Type B pancreatic cell (in vitro differentiated cells): Measurements from ENCODE around the gene DCC. TPM values are rescaled to one million over a fixed set of nuclear protein-coding genes. Genes with fewer than 3 reads are reported as not detected.

Experiments used
- DNase-seq: peaks from one replicate; pipeline ENCODE4 v3.0.0; 2021; ENCODE audit warnings: mixed read lengths; ENCODE audit not compliant: unreplicated experiment; ENCODE audit errors: extremely low spot score
- H3K27ac Mint-ChIP-seq: 2 replicates; pipeline ENCODE4 v1.8.0; 2021; ENCODE audit warnings: mild to moderate bottlenecking, mixed read lengths
- H3K27me3 Mint-ChIP-seq: 2 replicates; pipeline ENCODE4 v1.8.0; 2021; ENCODE audit warnings: mixed read lengths
- H3K36me3 Mint-ChIP-seq: 2 replicates; pipeline ENCODE4 v1.8.0; 2021; ENCODE audit warnings: mixed read lengths
- H3K4me1 Mint-ChIP-seq: one replicate; pipeline ENCODE4 v1.8.0; 2021; ENCODE audit warnings: mixed read lengths; ENCODE audit not compliant: unreplicated experiment
- H3K4me3 Mint-ChIP-seq: 2 replicates; pipeline ENCODE4 v1.8.0; 2021; ENCODE audit warnings: mild to moderate bottlenecking, mixed read lengths
- H3K9me3 Mint-ChIP-seq: 2 replicates; pipeline ENCODE4 v1.8.0; 2021; ENCODE audit warnings: mixed read lengths
- total RNA-seq: library from RNA; stranded (reverse); gene quantifications from 2 replicates; pipeline ENCODE4 v1.2.1, GENCODE V29; 2021; ENCODE audit warnings: low replicate concordance
- TF ChIP-seq, protein P1 (sequence below): fragments of 200-600 bp; sonication (generic); conservative IDR thresholded peaks from 2 replicates; pipeline ENCODE4 v1.5.0; 2021; ENCODE audit warnings: antibody characterized with exemption, mild to moderate bottlenecking

Gene DCC
- total RNA-seq, 1 donor from 2014 or later = 11.6 TPM

DNA sequence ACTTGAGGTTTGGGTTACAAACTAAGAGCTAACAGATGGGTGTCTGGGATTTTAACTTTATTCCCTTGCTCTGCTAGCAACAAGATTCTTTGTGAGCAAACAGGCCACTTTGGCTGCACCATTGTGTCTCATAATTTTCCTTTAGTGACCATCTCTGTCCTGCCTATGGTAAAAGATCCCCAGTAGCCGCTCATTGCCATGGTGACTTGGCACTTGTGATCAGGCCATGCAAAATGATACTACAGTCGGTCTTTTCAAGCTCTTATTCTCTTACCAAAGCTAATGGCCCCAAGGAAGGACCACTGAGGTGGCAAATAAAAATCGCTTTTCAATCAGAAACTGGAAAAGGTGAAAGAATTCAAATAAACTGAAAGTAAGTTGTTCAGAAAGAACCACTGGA lies 1047.6 kb downstream of the DCC start:
- no peak for DNase-seq
- TF ChIP-seq, protein P1, sequence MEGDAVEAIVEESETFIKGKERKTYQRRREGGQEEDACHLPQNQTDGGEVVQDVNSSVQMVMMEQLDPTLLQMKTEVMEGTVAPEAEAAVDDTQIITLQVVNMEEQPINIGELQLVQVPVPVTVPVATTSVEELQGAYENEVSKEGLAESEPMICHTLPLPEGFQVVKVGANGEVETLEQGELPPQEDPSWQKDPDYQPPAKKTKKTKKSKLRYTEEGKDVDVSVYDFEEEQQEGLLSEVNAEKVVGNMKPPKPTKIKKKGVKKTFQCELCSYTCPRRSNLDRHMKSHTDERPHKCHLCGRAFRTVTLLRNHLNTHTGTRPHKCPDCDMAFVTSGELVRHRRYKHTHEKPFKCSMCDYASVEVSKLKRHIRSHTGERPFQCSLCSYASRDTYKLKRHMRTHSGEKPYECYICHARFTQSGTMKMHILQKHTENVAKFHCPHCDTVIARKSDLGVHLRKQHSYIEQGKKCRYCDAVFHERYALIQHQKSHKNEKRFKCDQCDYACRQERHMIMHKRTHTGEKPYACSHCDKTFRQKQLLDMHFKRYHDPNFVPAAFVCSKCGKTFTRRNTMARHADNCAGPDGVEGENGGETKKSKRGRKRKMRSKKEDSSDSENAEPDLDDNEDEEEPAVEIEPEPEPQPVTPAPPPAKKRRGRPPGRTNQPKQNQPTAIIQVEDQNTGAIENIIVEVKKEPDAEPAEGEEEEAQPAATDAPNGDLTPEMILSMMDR = no peak

GRCh38 chr18:53402670-53403069 lies 1062.7 kb downstream of the DCC start:
- no peaks in the 10 kb centered on the region for H3K4me1 Mint-ChIP-seq

More for the DNA sequence above, 1047.6 kb downstream of the DCC start:
- peaks cover 3% of the 10 kb centered on the region for H3K27me3 Mint-ChIP-seq
- H3K9me3 Mint-ChIP-seq = no peaks in the 10 kb centered on the region
- no peaks in the 10 kb centered on the region for H3K4me1 Mint-ChIP-seq
- no peak overlapping the region for H3K4me3 Mint-ChIP-seq
- H3K27ac Mint-ChIP-seq = no peak overlapping the region
- H3K36me3 Mint-ChIP-seq = no peaks in the 10 kb centered on the region

DNA sequence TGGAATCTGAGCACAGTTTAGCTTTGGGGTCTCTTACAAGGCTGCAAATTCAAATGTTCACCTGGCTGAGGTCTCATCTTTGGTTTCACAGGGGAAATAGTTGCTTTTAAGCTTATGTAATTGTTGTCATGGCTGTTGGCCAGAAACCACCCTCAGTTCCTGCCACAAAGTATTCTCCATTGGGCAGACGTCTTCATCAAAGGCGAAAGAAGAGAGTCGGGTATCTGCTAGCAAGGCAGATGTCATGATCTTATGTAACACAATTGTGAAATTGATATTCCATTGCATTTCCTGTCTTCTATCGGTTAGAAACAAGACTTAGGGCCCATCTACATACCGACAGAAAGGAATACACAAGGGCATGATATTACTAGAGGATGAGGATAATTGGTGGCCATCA lies 1068.3 kb downstream of the DCC start:
- Mint-ChIP-seq H3K36me3 (no peaks in the 10 kb centered on the region), H3K9me3 (no peaks in the 10 kb centered on the region), H3K27me3 (no peaks in the 10 kb centered on the region), H3K4me3 (no peak overlapping the region), H3K4me1 (no peaks in the 10 kb centered on the region), H3K27ac (no peak overlapping the region)
- DNase-seq = no peak
- TF ChIP-seq, protein P1 = no peak

More at GRCh38 chr18:53402670-53403069, 1062.7 kb downstream of the DCC start:
- DNase-seq = no peak
- Mint-ChIP-seq H3K9me3 (no peaks in the 10 kb centered on the region), H3K27ac (no peak overlapping the region), H3K4me3 (no peak overlapping the region), H3K27me3 (no peaks in the 10 kb centered on the region), H3K36me3 (no peaks in the 10 kb centered on the region)
- TF ChIP-seq, protein P1 = no peak

DNA sequence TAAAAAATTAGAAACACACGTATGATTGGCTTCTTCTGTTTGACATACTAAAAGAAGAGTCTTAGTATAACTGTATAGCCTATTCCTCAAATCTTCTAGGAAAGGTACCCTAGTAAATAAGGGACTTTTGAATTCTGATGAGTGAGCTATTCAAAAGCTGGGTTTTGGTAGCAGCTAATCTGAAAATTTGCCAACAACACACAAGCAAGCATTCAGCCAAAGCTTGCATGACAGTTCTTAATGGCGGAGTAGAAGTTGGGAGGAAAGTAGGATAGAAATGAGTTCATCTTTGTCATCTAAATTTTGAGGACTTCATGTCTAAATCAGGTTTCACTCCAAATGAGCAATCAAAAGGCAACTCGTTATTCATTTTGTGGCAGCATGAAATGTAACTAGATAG lies 1071.5 kb downstream of the DCC start:
- Mint-ChIP-seq H3K4me3 (no peak overlapping the region), H3K27ac (no peak overlapping the region)

DNA sequence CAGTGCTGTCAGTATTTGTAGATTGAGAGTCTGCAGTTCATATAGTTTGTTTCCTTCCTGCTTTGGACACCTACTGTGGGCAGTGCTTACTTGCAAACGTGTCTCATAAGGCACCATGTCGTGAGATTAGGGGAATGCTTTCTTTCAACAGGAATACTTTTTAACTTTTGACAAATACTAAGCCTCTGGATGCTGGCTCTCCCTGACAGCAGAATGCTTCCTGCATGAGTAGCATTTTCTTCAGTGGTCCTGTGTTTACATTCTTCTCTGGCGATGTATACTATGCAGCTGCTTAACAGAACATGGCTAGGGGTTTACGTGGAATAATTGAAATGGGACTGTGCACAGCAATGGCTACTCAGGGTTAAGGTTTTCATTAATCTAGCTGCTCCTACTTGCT lies 1077.0 kb downstream of the DCC start:
- Mint-ChIP-seq H3K36me3 (no peaks in the 10 kb centered on the region), H3K4me1 (peaks cover 8% of the 10 kb centered on the region), H3K4me3 (no peak overlapping the region), H3K27ac (no peak overlapping the region), H3K27me3 (no peaks in the 10 kb centered on the region), H3K9me3 (no peaks in the 10 kb centered on the region)
- TF ChIP-seq, protein P1 = no peak
- DNase-seq = no peak

More for the DNA sequence above, 1071.5 kb downstream of the DCC start:
- TF ChIP-seq, protein P1 = no peak
- DNase-seq = no peak
- Mint-ChIP-seq H3K9me3 (no peaks in the 10 kb centered on the region), H3K36me3 (no peaks in the 10 kb centered on the region), H3K4me1 (peaks cover under 1% of the 10 kb centered on the region), H3K27me3 (no peaks in the 10 kb centered on the region)

DNA sequence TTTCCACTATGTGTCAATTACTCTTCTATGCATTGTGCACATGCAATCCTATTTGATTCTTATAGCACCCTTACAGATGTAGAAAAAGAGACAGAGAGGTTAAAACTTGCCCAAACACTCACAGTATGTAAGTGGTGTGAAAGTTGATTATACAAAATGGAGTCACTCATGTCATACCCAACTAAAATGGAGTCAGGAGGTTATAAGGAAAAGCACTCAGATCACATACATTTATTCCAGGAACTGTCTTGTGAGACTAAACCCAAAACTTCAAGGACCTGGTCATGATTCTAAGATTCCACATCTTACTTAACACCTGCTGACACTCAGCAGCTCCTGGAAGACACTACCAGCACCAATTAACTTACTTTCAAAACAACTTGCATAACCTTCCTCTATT lies 1081.9 kb downstream of the DCC start:
- Mint-ChIP-seq H3K9me3 (no peaks in the 10 kb centered on the region), H3K27me3 (no peaks in the 10 kb centered on the region), H3K27ac (no peak overlapping the region), H3K4me3 (no peak overlapping the region), H3K36me3 (no peaks in the 10 kb centered on the region), H3K4me1 (peaks cover 4% of the 10 kb centered on the region)
- TF ChIP-seq, protein P1 = no peak
- DNase-seq = no peak
